Prostate gland (tissue), 2 donors: ENCODE data around the gene APOC1. TPM values are rescaled to one million over a fixed set of nuclear protein-coding genes. Genes with fewer than 3 reads are reported as not detected.

ENCODE experiments used
- DNase-seq: peaks from one replicate; pipeline ENCODE4 v3.0.0-alpha.2; 2019; ENCODE audit warnings: low spot score
- H3K27ac ChIP-seq, 2 donors: fragments of 200-600 bp; sonication (generic); 2 replicates each; pipeline ENCODE4 v1.5.1; 2017 to 2019
- H3K27me3 ChIP-seq: fragments of 200-600 bp; sonication (generic); replicated peaks from 2 replicates; pipeline ENCODE4 v1.5.1; 2019; ENCODE audit not compliant: insufficient read depth
- H3K36me3 ChIP-seq, 2 donors: fragments of 200-600 bp; sonication (generic); 1 replicate in 1 of 2; 2 replicates in 1 of 2; pipeline versions ENCODE4 v1.5.1 to v1.8.1; 2017 to 2019
- H3K4me1 ChIP-seq: fragments of 200-600 bp; sonication (generic); replicated peaks from 2 replicates; pipeline ENCODE4 v1.5.1; 2019
- H3K4me3 ChIP-seq, 2 donors: fragments of 200-600 bp; sonication (generic); 2 replicates each; pipeline ENCODE4 v1.5.1; 2017 to 2019
- H3K9me3 ChIP-seq: fragments of 200-600 bp; sonication (generic); 2 replicates; pipeline ENCODE4 v1.5.1; 2017
- POLR2A ChIP-seq: fragments of 450-650 bp; IDR thresholded peaks from one replicate; pipeline ENCODE4 v1.6.1; 2016; ENCODE audit warnings: antibody characterized with exemption, mild to moderate bottlenecking
- POLR2AphosphoS5 ChIP-seq: sonication (generic); formaldehyde crosslinking; IDR thresholded peaks from one replicate; pipeline ENCODE4 v1.6.1; 2017; ENCODE audit warnings: antibody characterized with exemption
- WGBS: methylation state at CpG from one replicate; pipeline ENCODE4 v1.1.5; 2018; 5-methylcytosine and 5-hydroxymethylcytosine counted together
- intact Hi-C: fragments of 100-400 bp; cut with DNase I; formaldehyde crosslinking; loops from one replicate; pipeline ENCODE4 v1.14.2; 2022
- total RNA-seq, 2 donors: library from RNA; depleted of rRNA; stranded (reverse); fragments of >200 nt; gene quantifications; one replicate each; pipeline ENCODE4 v1.1.0, GENCODE V29; 2016
- TF ChIP-seq, protein P1 (sequence below), 4 experiments: fragments of 200-600 bp in 2 of 4; fragments of 450-650 bp in 2 of 4; sonication (generic) in 2 of 4; IDR thresholded peaks; 1 replicate in 3 of 4; 2 replicates in 1 of 4; pipeline ENCODE4 v1.5.1; 2016 to 2019; ENCODE audit warnings: antibody characterized with exemption in 4 of 4, mild to moderate bottlenecking in 2 of 4, moderate library complexity in 2 of 4

Gene APOC1
- total RNA-seq, 2 donors from 2014 or later, result 7.3 to 80.1 TPM

DNA sequence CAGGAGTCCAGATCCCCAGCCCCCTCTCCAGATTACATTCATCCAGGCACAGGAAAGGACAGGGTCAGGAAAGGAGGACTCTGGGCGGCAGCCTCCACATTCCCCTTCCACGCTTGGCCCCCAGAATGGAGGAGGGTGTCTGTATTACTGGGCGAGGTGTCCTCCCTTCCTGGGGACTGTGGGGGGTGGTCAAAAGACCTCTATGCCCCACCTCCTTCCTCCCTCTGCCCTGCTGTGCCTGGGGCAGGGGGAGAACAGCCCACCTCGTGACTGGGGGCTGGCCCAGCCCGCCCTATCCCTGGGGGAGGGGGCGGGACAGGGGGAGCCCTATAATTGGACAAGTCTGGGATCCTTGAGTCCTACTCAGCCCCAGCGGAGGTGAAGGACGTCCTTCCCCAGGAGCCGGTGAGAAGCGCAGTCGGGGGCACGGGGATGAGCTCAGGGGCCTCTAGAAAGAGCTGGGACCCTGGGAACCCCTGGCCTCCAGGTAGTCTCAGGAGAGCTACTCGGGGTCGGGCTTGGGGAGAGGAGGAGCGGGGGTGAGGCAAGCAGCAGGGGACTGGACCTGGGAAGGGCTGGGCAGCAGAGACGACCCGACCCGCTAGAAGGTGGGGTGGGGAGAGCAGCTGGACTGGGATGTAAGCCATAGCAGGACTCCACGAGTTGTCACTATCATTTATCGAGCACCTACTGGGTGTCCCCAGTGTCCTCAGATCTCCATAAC, 8.8 kb upstream of the APOC1 start, which contains the start of gene APOE:
APOE (plus strand) TSS at position 360 of the 724 bp plus-strand sequence. CDS start 829 bp downstream, outside the sequence.
- H3K36me3 ChIP-seq, result no peaks in the 10 kb centered on the region
- intact Hi-C loops, result loop anchor here (2.0 to 10.0 kb wide), 2 partner anchors 45 to 149 kb away; no protein-coding TSS in a partner anchor
- H3K27me3 ChIP-seq, result peaks cover 5% of the 10 kb centered on the region
- 2% methylated on average over 20 of the region's 20 CpGs for WGBS
- H3K4me1 ChIP-seq, result no peaks in the 10 kb centered on the region
- no peaks in the 10 kb centered on the region for H3K9me3 ChIP-seq
- no peak within 1 kb of the TSS for H3K27ac ChIP-seq
- no peak within 1 kb of the TSS for H3K4me3 ChIP-seq
- DNase-seq, result no peak
- TF ChIP-seq POLR2AphosphoS5 (no peak), POLR2A (no peak)
- TF ChIP-seq, protein P1, sequence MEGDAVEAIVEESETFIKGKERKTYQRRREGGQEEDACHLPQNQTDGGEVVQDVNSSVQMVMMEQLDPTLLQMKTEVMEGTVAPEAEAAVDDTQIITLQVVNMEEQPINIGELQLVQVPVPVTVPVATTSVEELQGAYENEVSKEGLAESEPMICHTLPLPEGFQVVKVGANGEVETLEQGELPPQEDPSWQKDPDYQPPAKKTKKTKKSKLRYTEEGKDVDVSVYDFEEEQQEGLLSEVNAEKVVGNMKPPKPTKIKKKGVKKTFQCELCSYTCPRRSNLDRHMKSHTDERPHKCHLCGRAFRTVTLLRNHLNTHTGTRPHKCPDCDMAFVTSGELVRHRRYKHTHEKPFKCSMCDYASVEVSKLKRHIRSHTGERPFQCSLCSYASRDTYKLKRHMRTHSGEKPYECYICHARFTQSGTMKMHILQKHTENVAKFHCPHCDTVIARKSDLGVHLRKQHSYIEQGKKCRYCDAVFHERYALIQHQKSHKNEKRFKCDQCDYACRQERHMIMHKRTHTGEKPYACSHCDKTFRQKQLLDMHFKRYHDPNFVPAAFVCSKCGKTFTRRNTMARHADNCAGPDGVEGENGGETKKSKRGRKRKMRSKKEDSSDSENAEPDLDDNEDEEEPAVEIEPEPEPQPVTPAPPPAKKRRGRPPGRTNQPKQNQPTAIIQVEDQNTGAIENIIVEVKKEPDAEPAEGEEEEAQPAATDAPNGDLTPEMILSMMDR (IDR thresholded peaks at IDR 0.05), result no peak

DNA sequence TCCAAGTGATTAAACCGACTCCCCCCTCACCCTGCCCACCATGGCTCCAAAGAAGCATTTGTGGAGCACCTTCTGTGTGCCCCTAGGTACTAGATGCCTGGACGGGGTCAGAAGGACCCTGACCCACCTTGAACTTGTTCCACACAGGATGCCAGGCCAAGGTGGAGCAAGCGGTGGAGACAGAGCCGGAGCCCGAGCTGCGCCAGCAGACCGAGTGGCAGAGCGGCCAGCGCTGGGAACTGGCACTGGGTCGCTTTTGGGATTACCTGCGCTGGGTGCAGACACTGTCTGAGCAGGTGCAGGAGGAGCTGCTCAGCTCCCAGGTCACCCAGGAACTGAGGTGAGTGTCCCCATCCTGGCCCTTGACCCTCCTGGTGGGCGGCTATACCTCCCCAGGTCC, 6.8 kb upstream of the APOC1 start:
- TF ChIP-seq POLR2A, result no peak
- TF ChIP-seq, protein P1 (IDR thresholded peaks at IDR 0.05), result no peak
- TF ChIP-seq POLR2AphosphoS5, result no peak
- no peak overlapping the region for H3K27ac ChIP-seq
- 93% methylated on average over 12 of the region's 12 CpGs for WGBS
- H3K4me1 ChIP-seq, result no peaks in the 10 kb centered on the region
- H3K4me3 ChIP-seq, result no peak overlapping the region
- no peak for DNase-seq
- H3K36me3 ChIP-seq, result no peaks in the 10 kb centered on the region
- intact Hi-C loops, result loop anchor here (10.0 kb wide), 1 partner anchor 147 kb away; no protein-coding TSS in a partner anchor
- peaks cover 5% of the 10 kb centered on the region for H3K27me3 ChIP-seq
- H3K9me3 ChIP-seq, result no peaks in the 10 kb centered on the region

DNA sequence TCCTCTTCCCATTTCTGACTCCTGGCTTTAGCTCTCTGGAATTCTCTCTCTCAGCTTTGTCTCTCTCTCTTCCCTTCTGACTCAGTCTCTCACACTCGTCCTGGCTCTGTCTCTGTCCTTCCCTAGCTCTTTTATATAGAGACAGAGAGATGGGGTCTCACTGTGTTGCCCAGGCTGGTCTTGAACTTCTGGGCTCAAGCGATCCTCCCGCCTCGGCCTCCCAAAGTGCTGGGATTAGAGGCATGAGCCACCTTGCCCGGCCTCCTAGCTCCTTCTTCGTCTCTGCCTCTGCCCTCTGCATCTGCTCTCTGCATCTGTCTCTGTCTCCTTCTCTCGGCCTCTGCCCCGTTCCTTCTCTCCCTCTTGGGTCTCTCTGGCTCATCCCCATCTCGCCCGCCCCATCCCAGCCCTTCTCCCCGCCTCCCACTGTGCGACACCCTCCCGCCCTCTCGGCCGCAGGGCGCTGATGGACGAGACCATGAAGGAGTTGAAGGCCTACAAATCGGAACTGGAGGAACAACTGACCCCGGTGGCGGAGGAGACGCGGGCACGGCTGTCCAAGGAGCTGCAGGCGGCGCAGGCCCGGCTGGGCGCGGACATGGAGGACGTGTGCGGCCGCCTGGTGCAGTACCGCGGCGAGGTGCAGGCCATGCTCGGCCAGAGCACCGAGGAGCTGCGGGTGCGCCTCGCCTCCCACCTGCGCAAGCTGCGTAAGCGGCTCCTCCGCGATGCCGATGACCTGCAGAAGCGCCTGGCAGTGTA, 6.2 kb upstream of the APOC1 start:
- DNase-seq, result no peak
- no peak overlapping the region for H3K4me3 ChIP-seq
- no peaks in the 10 kb centered on the region for H3K36me3 ChIP-seq
- TF ChIP-seq POLR2A (no peak), POLR2AphosphoS5 (no peak)
- TF ChIP-seq, protein P1 (IDR thresholded peaks at IDR 0.05), result no peak
- no peak overlapping the region for H3K27ac ChIP-seq
- H3K27me3 ChIP-seq, result peaks cover 5% of the 10 kb centered on the region
- intact Hi-C loops, result loop anchor here (10.0 kb wide), 1 partner anchor 147 kb away; no protein-coding TSS in a partner anchor
- no peaks in the 10 kb centered on the region for H3K9me3 ChIP-seq
- no peaks in the 10 kb centered on the region for H3K4me1 ChIP-seq
- WGBS, result 95% methylated on average over 39 of the region's 46 CpGs

DNA sequence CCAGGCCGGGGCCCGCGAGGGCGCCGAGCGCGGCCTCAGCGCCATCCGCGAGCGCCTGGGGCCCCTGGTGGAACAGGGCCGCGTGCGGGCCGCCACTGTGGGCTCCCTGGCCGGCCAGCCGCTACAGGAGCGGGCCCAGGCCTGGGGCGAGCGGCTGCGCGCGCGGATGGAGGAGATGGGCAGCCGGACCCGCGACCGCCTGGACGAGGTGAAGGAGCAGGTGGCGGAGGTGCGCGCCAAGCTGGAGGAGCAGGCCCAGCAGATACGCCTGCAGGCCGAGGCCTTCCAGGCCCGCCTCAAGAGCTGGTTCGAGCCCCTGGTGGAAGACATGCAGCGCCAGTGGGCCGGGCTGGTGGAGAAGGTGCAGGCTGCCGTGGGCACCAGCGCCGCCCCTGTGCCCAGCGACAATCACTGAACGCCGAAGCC, 5.6 kb upstream of the APOC1 start:
- no peak for DNase-seq
- peaks cover 5% of the 10 kb centered on the region for H3K27me3 ChIP-seq
- H3K4me1 ChIP-seq, result no peaks in the 10 kb centered on the region
- no peaks in the 10 kb centered on the region for H3K9me3 ChIP-seq
- TF ChIP-seq POLR2AphosphoS5 (no peak), POLR2A (no peak)
- TF ChIP-seq, protein P1 (IDR thresholded peaks at IDR 0.05), result no peak
- no peak overlapping the region for H3K27ac ChIP-seq
- WGBS, result 93% methylated on average over 32 of the region's 44 CpGs
- no peaks in the 10 kb centered on the region for H3K36me3 ChIP-seq
- intact Hi-C loops, result loop anchor here (10.0 kb wide), 1 partner anchor 146 kb away; no protein-coding TSS in a partner anchor
- H3K4me3 ChIP-seq, result no peak overlapping the region
